Sigmoid colon (tissue), 3 donors: ENCODE results near the gene CCDC158.

Source experiments
- CTCF ChIP-seq, 4 experiments: fragments of 450-650 bp in 3 of 4; fragments of 200-600 bp in 1 of 4; IDR thresholded peaks; one replicate each; pipeline ENCODE4 v1.5.1; 2016 to 2019; ENCODE audit warnings: antibody characterized with exemption in 4 of 4, mild to moderate bottlenecking in 3 of 4, moderate library complexity in 2 of 4
- POLR2A ChIP-seq, 2 donors: fragments of 450-650 bp; IDR thresholded peaks; one replicate each; pipeline ENCODE4 v1.6.1; 2016; ENCODE audit warnings: antibody characterized with exemption in 2 of 2, mild to moderate bottlenecking in 2 of 2, moderate library complexity in 2 of 2

- TF ChIP-seq CTCF (IDR thresholded peaks at IDR 0.05) (no peak), POLR2A (IDR thresholded peaks at IDR 0.05) (no peak)
These were observed 150.4 kb downstream of the CCDC158 start for GRCh38 chr4:76270244-76271175.
